Lower lobe of right lung (tissue), 2 donors: ENCODE measurements around the gene NEIL3. TPM values are rescaled to one million over a fixed set of nuclear protein-coding genes. Genes with fewer than 3 reads are reported as not detected.

ENCODE experiments used
- ATAC-seq, 2 donors: fragments of 200-7000 bp; cut with Tn5 transposase; one replicate each; pipeline ENCODE4 v1.9.1; 2020 to 2022; ENCODE audit warnings: mild to moderate bottlenecking in 2 of 2, moderate library complexity in 2 of 2
- DNase-seq: peaks from one replicate; pipeline ENCODE4 v3.0.0-alpha.2; 2020
- H3K27ac ChIP-seq: fragments of 200-600 bp; one replicate; pipeline ENCODE4 v1.8.0; 2022
- H3K27me3 ChIP-seq: fragments of 200-600 bp; one replicate; pipeline ENCODE4 v1.8.0; 2022; ENCODE audit warnings: low read depth
- H3K36me3 ChIP-seq: fragments of 200-600 bp; one replicate; pipeline ENCODE4 v1.8.0; 2022; ENCODE audit warnings: mild to moderate bottlenecking
- H3K4me1 ChIP-seq: fragments of 200-600 bp; one replicate; pipeline ENCODE4 v1.8.0; 2022
- H3K4me3 ChIP-seq: fragments of 200-600 bp; one replicate; pipeline ENCODE4 v1.8.0; 2022; ENCODE audit warnings: mild to moderate bottlenecking
- H3K9me3 ChIP-seq: fragments of 200-600 bp; one replicate; pipeline ENCODE4 v1.8.0; 2022
- CTCF ChIP-seq: fragments of 200-600 bp; IDR thresholded peaks from one replicate; pipeline ENCODE4 v1.8.0; 2022; ENCODE audit warnings: antibody characterized with exemption, mild to moderate bottlenecking
- intact Hi-C: fragments of 100-400 bp; cut with DNase I; formaldehyde crosslinking; loops from one replicate; pipeline ENCODE4 v1.11.0; 2022
- total RNA-seq: library from RNA; stranded (reverse); fragmentation: NEBNext Ultra II Directional; extraction: Animal tissue kit (Norgen Biotek cat#: 25700); gene quantifications from one replicate; pipeline ENCODE4 v1.2.1, GENCODE V29; 2021
- donor health status: DM: no; HTN: yes; CAD: no; lungs with severe emphysema.

The NEIL3 gene
- total RNA-seq, 1 donor from 2014 or later: 1.1 TPM

GRCh38 chr4:177349191-177349590, 39.5 kb downstream of the NEIL3 start:
- H3K9me3 ChIP-seq: no peaks in the 10 kb centered on the region
- H3K27ac ChIP-seq: no peak overlapping the region
- ATAC-seq: no peak
- no peak overlapping the region for H3K4me3 ChIP-seq
- H3K27me3 ChIP-seq: no peaks in the 10 kb centered on the region
- intact Hi-C loops: no loop called here
- no peaks in the 10 kb centered on the region for H3K4me1 ChIP-seq
- H3K36me3 ChIP-seq: no peaks in the 10 kb centered on the region
- DNase-seq: no peak
- no peak for TF ChIP-seq CTCF

GRCh38 chr4:177351622-177352244, 42.1 kb downstream of the NEIL3 start:
- DNase-seq: no peak
- H3K36me3 ChIP-seq: no peaks in the 10 kb centered on the region
- intact Hi-C loops: no loop called here
- H3K27ac ChIP-seq: no peak overlapping the region
- no peaks in the 10 kb centered on the region for H3K9me3 ChIP-seq
- no peak for TF ChIP-seq CTCF
- H3K4me3 ChIP-seq: no peak overlapping the region
- no peaks in the 10 kb centered on the region for H3K4me1 ChIP-seq
- no peak for ATAC-seq
- no peaks in the 10 kb centered on the region for H3K27me3 ChIP-seq

- ATAC-seq: no peak
Measured at GRCh38 chr4:177356206-177356605, 46.5 kb downstream of the NEIL3 start.

GRCh38 chr4:177356921-177357320, 47.2 kb downstream of the NEIL3 start:
- no peak for TF ChIP-seq CTCF
- DNase-seq (no peak), ATAC-seq (no peak)
- intact Hi-C loops: no loop called here
- no peak overlapping the region for H3K27ac ChIP-seq
- no peaks in the 10 kb centered on the region for H3K27me3 ChIP-seq
- H3K36me3 ChIP-seq: no peaks in the 10 kb centered on the region
- no peaks in the 10 kb centered on the region for H3K4me1 ChIP-seq
- H3K4me3 ChIP-seq: no peak overlapping the region
- H3K9me3 ChIP-seq: no peaks in the 10 kb centered on the region

More at GRCh38 chr4:177356206-177356605, 46.5 kb downstream of the NEIL3 start:
- intact Hi-C loops: no loop called here
- no peak for TF ChIP-seq CTCF
- Histone ChIP-seq H3K4me1 (no peaks in the 10 kb centered on the region), H3K27ac (no peak overlapping the region), H3K9me3 (no peaks in the 10 kb centered on the region), H3K36me3 (no peaks in the 10 kb centered on the region), H3K4me3 (no peak overlapping the region), H3K27me3 (no peaks in the 10 kb centered on the region)
- no peak for DNase-seq

- H3K9me3 ChIP-seq: no peaks in the 10 kb centered on the region
- H3K4me3 ChIP-seq: no peak overlapping the region
- no peak overlapping the region for H3K27ac ChIP-seq
- intact Hi-C loops: no loop called here
- no peak for TF ChIP-seq CTCF
- H3K4me1 ChIP-seq: no peaks in the 10 kb centered on the region
- no peaks in the 10 kb centered on the region for H3K36me3 ChIP-seq
- ATAC-seq: no peak
- H3K27me3 ChIP-seq: no peaks in the 10 kb centered on the region
- no peak for DNase-seq
Measured at GRCh38 chr4:177367336-177367735, 57.7 kb downstream of the NEIL3 start.

- no peaks in the 10 kb centered on the region for H3K4me1 ChIP-seq
- TF ChIP-seq CTCF: no peak
- intact Hi-C loops: no loop called here
Measured at GRCh38 chr4:177369372-177369771, 59.7 kb downstream of the NEIL3 start.

More at GRCh38 chr4:177369372-177369771, 59.7 kb downstream of the NEIL3 start:
- Histone ChIP-seq H3K4me3 (no peak overlapping the region), H3K36me3 (no peaks in the 10 kb centered on the region), H3K27ac (no peak overlapping the region), H3K9me3 (no peaks in the 10 kb centered on the region), H3K27me3 (no peaks in the 10 kb centered on the region)
- ATAC-seq (no peak), DNase-seq (no peak)
